ELR (cell line): ENCODE measurements around the gene UROC1.
"Not testable (repeated sequence)": the region's sequence is repeated elsewhere in the genome, so short reads cannot be mapped to it uniquely, and the experiment has no call there.

ENCODE experiments used
- DNase-seq: peaks from one replicate; pipeline ENCODE4 v3.0.0-alpha.2; 2015; ENCODE audit warnings: low read depth

UROC1 gene

DNA sequence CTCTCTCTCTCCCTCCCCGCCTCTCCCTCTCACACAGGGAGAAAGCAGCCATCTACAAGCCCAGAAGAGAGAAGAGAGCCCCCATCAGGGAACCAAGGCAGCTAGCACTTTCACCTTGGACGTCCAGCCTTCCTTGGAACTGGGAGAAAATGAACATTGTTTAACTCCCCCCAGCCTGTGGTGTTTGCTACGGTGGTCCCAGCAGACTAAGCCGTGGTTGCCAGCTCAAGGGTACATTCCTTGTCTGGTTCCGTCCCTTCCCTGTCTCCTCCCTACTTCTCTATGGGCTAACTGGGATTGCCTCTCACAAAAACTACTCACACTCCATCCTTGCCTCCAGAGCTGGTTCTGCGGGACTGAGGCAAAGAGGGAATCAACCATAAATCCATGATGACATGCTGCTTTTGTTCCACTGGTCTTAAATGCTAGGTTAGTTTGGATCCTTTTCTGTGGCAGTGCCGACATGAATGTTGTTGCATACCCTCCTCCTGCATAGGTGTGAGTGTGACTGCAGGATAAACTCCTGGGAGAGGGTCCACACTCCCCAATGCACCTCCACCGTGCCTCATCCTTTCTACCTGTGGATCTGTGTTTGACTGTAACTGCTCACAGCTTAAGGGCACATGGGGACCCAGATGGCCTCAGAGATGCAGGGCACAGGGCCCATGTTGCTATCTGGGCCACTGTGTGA lies 29.1 kb upstream of the UROC1 start:
- no peak for DNase-seq

DNA sequence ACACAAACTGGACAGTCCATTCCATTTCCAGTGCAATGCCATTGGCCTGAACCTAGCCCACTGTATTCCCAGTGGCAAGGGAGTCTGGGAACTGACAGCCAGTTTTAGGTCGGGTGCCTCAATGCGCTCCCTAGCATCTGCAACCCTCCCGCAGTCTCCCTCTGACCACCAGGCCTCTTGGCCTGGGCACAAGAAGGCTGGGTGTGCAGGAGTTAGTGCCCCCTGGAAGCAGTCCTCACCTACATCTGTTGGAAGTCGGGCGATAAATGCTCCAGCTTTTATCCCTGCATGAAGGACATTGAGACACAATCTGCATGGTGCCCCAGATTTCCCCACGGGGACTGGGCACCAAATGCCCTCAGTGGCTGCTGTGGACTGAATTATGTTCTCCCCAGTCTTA lies 28.4 kb upstream of the UROC1 start:
- DNase-seq: no peak

DNA sequence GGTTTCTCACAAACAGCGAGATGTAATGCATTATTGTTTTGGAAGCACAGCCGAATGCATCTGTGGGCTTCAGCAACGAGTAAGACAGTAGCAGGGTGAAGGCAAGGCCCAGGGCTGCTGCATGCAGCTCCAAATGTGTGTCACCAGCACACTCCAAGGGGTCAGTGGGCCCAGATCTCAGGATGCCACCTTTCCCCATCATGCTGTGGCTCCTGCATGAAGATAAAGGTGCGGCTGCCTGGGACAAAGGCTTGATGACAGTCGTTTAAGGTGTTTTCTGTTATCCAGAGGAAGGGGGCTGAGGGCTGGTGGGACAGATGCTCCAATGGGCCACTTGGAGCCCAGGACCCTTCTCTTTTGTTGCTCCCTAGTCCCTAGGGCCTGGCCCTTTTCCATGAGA lies 28.0 kb upstream of the UROC1 start:
- no peak for DNase-seq

GRCh38 chr3:126544596-126545281 lies 27.2 kb upstream of the UROC1 start:
- DNase-seq: no peak

GRCh38 chr3:126543457-126544061 lies 26.0 kb upstream of the UROC1 start:
- no peak for DNase-seq

DNA sequence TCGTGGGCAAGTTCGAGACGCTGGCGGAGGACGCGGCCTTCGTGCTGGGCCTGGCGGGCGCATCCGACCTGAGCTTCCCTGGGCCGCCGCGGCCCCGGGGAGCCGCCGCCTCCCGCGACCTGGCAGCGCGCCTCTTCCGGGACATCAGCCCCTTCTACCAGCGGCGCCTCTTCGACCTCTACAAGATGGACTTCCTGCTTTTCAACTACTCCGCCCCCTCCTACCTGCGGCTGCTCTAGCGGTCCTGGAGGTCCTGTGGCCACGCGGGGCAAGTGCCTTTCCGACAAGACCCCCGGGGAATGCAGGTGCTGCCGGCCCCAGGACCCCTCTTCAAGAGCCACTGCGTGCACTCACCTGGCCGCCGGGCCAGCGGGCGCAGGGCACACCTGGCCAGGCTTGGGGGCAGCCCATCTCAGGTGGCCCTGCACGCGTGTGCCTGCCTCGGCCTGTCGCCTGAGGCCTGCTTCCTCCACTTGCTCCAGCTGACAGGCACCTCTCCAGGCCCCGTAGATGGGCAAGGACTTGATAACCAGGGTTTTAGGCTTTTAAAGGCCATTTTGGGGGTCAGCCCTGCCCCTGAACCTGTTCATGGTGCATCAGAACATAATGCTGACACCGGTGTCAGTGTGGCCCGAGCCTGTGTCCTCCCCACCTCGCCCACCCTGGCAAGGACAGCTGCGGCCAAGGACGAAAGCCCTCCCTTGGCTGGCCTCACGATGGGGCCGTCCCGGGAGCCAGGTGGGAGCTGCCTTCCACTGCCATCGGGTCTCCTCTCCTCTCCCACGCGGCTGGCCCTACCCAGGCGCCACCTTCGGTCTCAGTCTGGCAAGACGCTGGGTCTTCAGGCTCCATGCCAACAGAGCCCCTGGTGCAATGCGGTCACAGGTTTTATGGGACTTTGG lies 25.0 kb upstream of the UROC1 start:
- DNase-seq: no peak

DNA sequence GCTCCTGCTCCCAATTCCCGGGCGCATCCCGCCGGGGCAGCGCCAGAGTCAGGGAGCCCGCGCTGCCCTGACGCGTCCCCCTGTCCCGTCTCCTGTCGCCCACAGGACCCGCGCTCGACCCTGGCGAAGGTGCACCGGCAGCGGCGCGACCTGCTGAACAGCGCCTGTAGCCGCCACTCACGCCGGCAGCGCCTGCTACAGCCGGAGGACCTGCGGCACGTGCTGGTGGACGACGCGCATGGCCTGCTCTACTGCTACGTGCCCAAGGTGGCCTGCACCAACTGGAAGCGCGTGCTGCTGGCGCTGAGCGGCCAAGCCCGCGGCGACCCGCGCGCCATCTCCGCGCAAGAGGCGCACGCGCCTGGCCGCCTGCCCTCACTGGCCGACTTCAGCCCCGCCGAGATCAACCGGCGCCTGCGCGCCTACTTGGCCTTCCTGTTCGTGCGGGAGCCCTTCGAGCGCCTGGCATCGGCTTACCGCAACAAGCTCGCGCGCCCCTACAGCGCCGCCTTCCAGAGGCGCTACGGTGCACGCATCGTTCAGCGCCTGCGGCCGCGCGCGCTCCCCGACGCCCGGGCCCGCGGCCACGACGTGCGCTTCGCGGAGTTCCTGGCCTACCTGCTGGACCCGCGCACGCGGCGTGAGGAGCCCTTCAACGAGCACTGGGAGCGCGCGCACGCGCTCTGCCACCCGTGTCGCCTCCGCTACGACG lies 24.2 kb upstream of the UROC1 start:
- DNase-seq: no peak

GRCh38 chr3:126540951-126541627 lies 23.5 kb upstream of the UROC1 start:
- DNase-seq: peak; percentile 5

- peak; percentile 97 for DNase-seq
Observed at GRCh38 chr3:126540342-126540849, 22.8 kb upstream of the UROC1 start.

- no peak for DNase-seq
Observed at GRCh38 chr3:126539558-126540250, 22.1 kb upstream of the UROC1 start.

GRCh38 chr3:126538966-126539365 lies 21.4 kb upstream of the UROC1 start:
- peak; percentile 15 for DNase-seq

DNA sequence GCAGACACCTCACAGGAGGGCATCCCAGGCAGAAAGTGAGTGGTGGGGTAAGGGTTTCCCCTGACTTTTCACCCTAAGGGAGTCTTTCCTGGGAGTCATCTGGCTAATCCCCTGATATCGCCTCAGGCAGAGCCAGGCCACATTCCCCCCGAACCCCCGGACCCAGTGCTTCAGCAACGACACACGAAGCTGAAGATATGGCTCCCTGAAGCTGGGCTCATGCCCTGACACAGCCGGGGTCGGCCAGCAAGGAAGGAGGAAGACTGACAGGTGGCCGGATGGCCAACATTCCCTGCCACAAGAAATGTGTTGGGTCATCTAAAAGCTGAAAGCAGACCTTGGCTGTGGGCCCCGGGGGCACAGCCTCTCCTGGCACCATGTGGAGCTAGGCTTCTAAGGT lies 20.7 kb upstream of the UROC1 start:
- DNase-seq: no peak

GRCh38 chr3:126537730-126538281 lies 20.2 kb upstream of the UROC1 start:
- DNase-seq: no peak

- no peak for DNase-seq
Observed at GRCh38 chr3:126537116-126537729, 19.6 kb upstream of the UROC1 start.

DNA sequence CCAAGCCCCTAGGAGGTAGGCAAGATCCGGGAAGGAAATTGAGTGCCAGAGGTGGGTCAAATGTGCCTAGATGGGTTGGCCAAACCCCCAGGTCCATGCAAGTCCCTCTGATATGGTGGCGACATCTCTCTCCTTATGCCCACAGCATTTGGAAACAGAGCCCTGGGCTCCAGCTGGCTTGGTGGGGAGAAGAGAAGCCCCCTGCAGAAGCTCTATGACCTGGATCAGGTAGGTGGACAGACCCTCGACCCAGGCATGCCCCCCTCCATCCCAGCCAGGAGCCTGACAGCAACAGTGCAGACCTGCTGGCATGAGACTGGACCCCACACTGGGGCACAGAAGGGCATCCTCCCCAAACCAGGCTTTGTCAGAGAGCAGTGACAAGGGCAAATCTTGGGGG lies 18.6 kb upstream of the UROC1 start:
- no peak for DNase-seq

DNA sequence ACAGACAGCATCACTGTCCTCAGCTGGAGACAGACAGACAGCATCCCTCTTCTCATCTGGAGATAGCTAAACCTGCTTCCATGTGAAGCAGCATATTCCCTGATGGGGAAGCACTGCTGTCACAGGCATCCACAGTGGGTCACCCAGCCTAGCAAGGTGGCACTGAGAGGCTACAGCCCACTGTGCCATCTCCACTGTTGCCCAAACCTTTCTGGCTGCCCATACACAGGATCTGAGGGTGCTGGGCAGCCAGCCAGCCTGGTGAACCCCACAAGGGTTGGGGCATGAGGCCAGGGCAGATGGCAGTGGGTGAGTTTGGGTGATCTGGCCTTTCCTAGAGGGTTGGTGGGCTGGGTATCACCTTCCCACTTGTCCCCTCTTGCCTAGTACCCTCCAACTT lies 18.1 kb upstream of the UROC1 start:
- DNase-seq: no peak

GRCh38 chr3:126534716-126535115 lies 17.1 kb upstream of the UROC1 start:
- DNase-seq: not testable (repeated sequence)

DNA sequence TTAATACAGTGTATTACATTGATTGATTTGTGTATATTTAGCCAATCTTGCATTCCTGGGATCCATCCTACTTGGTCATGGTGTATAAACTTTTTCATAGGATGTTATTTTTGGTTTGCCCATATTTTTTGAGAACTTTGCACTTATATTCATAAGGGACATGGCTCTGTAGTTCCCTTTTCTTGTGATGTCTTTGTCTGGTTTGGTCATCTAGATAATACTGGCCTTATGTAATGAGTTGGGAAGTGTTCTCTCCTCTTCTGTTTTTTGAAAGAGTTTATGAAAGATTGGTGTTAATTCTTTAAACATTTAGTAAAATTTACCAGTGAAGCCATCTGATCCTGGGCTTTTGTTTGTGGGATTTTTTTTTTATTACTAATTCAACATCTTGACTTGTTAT lies 15.9 kb upstream of the UROC1 start:
- DNase-seq: no peak

GRCh38 chr3:126531051-126531330 lies 13.4 kb upstream of the UROC1 start:
- DNase-seq: no peak
